Measurements from ENCODE around the gene DNAL4. TPM values are rescaled to one million over a fixed set of nuclear protein-coding genes. Genes with fewer than 3 reads are reported as not detected.
A peak's percentile ranks its signal among the peaks of the same experiment; 100 is the strongest.

DNAL4 gene
- total RNA-seq, 1 donor from 2014 or later: 21.3 TPM

- intact Hi-C loops (cut with DNase I): no loop called here
- Histone ChIP-seq H3K4me3 (no peak overlapping the region), H3K27me3 (ENCODE audit: low read depth) (no peaks in the 10 kb centered on the region), H3K9me3 (no peaks in the 10 kb centered on the region), H3K36me3 (peaks cover 99% of the 10 kb centered on the region), H3K4me1 (peaks cover 31% of the 10 kb centered on the region), H3K27ac (peak overlapping the region; percentile 46)
- ATAC-seq (peak; percentile 42 to 44), DNase-seq (no peak)
- no peak for TF ChIP-seq CTCF (IDR thresholded peaks at IDR 0.05)
These were observed 60.1 kb downstream of the DNAL4 start for GRCh38 chr22:38733724-38734381.

- DNase-seq (no peak), ATAC-seq (peak; percentile 49 to 56)
- TF ChIP-seq CTCF (IDR thresholded peaks at IDR 0.05): peak; percentile 73
- no peaks in the 10 kb centered on the region for H3K27me3 ChIP-seq (ENCODE audit: low read depth)
- H3K9me3 ChIP-seq: no peaks in the 10 kb centered on the region
- intact Hi-C loops (cut with DNase I): no loop called here
- peaks cover 31% of the 10 kb centered on the region for H3K4me1 ChIP-seq
- no peak overlapping the region for H3K4me3 ChIP-seq
- peaks cover 99% of the 10 kb centered on the region for H3K36me3 ChIP-seq
- H3K27ac ChIP-seq: peak overlapping the region; percentile 34
These were observed 60.6 kb downstream of the DNAL4 start for GRCh38 chr22:38733329-38733723.

GRCh38 chr22:38732251-38732815 lies 61.6 kb downstream of the DNAL4 start:
- peaks cover 31% of the 10 kb centered on the region for H3K4me1 ChIP-seq
- H3K27me3 ChIP-seq (ENCODE audit: low read depth): no peaks in the 10 kb centered on the region
- no peaks in the 10 kb centered on the region for H3K9me3 ChIP-seq
- no peak for ATAC-seq
- H3K4me3 ChIP-seq: no peak overlapping the region
- DNase-seq: no peak
- H3K27ac ChIP-seq: peak overlapping the region; percentile 34
- peaks cover 99% of the 10 kb centered on the region for H3K36me3 ChIP-seq
- TF ChIP-seq CTCF (IDR thresholded peaks at IDR 0.05): no peak
- intact Hi-C loops (cut with DNase I): no loop called here

GRCh38 chr22:38731703-38732161 lies 62.2 kb downstream of the DNAL4 start:
- peaks cover 31% of the 10 kb centered on the region for H3K4me1 ChIP-seq
- no peak for ATAC-seq
- TF ChIP-seq CTCF (IDR thresholded peaks at IDR 0.05): no peak
- DNase-seq: no peak
- H3K27me3 ChIP-seq (ENCODE audit: low read depth): no peaks in the 10 kb centered on the region
- no peak overlapping the region for H3K4me3 ChIP-seq
- intact Hi-C loops (cut with DNase I): no loop called here
- H3K36me3 ChIP-seq: peaks cover 99% of the 10 kb centered on the region
- H3K9me3 ChIP-seq: no peaks in the 10 kb centered on the region
- H3K27ac ChIP-seq: no peak overlapping the region

GRCh38 chr22:38730411-38730871 lies 63.5 kb downstream of the DNAL4 start:
- DNase-seq: no peak
- intact Hi-C loops (cut with DNase I): no loop called here
- Histone ChIP-seq H3K27ac (no peak overlapping the region), H3K4me1 (peaks cover 24% of the 10 kb centered on the region), H3K9me3 (no peaks in the 10 kb centered on the region), H3K27me3 (ENCODE audit: low read depth) (no peaks in the 10 kb centered on the region), H3K4me3 (no peak overlapping the region), H3K36me3 (peaks cover 99% of the 10 kb centered on the region)
- ATAC-seq: no peak
- no peak for TF ChIP-seq CTCF (IDR thresholded peaks at IDR 0.05)
